ENCODE results near the gene ME3.

DNA sequence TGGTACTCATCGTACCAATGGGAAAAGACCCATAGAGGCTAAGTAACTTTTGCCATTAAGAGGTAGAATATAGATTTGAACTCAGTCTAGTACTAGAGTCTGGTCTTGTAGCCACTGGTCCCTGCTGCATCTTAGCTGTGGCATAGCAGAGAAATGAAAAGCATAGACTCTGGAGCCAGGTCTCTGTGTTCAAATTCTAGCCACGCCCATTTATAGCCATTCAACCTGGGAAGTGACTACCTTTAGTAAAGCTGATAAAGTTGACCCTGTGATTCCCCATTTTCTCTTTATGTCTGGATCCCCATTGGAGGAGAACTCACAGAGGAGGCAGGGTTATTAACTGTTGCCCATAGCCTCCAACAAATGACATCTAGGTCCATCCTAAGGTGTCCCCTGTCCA lies 113.6 kb downstream of the ME3 start:
- no peak for TF ChIP-seq CTCF (IDR thresholded peaks at IDR 0.05; ENCODE audit: insufficient read depth, low read length)
- no peak for TF ChIP-seq POLR2AphosphoS5 (IDR thresholded peaks at IDR 0.05; ENCODE audit: low read depth)
- no peak for TF ChIP-seq GABPA (IDR thresholded peaks at IDR 0.05; ENCODE audit: low read depth)

All from HL-60 (cell line).